ENCODE data around the gene EXOSC9. TPM values are rescaled to one million over a fixed set of nuclear protein-coding genes. Genes with fewer than 3 reads are reported as not detected.

The EXOSC9 gene
- polyA plus RNA-seq, 1 of the 3 experiments (the other 2 are of a cell fraction), result 38.8 TPM

- TF ChIP-seq, protein P1, sequence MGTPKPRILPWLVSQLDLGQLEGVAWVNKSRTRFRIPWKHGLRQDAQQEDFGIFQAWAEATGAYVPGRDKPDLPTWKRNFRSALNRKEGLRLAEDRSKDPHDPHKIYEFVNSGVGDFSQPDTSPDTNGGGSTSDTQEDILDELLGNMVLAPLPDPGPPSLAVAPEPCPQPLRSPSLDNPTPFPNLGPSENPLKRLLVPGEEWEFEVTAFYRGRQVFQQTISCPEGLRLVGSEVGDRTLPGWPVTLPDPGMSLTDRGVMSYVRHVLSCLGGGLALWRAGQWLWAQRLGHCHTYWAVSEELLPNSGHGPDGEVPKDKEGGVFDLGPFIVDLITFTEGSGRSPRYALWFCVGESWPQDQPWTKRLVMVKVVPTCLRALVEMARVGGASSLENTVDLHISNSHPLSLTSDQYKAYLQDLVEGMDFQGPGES (IDR thresholded peaks at IDR 0.05; ENCODE audit: low read depth, low read length), result no peak
- TF ChIP-seq FOXM1 (IDR thresholded peaks at IDR 0.05; ENCODE audit: low read depth) (no peak), EP300 (IDR thresholded peaks at IDR 0.05; ENCODE audit: borderline replicate concordance in 1 of 2, low read depth in 1 of 2, low read length in 1 of 2) (no peak), CHD2 (IDR thresholded peaks at IDR 0.05; ENCODE audit: low read length, partially characterized antibody) (no peak), EZH2phosphoT487 (IDR thresholded peaks at IDR 0.05; ENCODE audit: borderline replicate concordance, low read depth) (no peak), YY1 (IDR thresholded peaks at IDR 0.05; ENCODE audit: low read depth) (no peak), GATA2 (CRISPR knock-in tag; IDR thresholded peaks at IDR 0.05) (no peak), ELF1 (IDR thresholded peaks at IDR 0.05) (no peak), FOXJ3 (CRISPR knock-in tag; IDR thresholded peaks at IDR 0.05) (no peak), MAX (IDR thresholded peaks at IDR 0.05; ENCODE audit: low read depth) (no peak), SIN3A (IDR thresholded peaks at IDR 0.05; ENCODE audit: borderline replicate concordance, low read depth, low read length) (no peak), TEAD4 (IDR thresholded peaks at IDR 0.05; ENCODE audit: borderline replicate concordance, insufficient read depth) (no peak), NRF1 (IDR thresholded peaks at IDR 0.05; ENCODE audit: low read depth, low read length) (no peak), RFX5 (IDR thresholded peaks at IDR 0.05; ENCODE audit: low read length) (no peak)
- TF ChIP-seq, protein P2, sequence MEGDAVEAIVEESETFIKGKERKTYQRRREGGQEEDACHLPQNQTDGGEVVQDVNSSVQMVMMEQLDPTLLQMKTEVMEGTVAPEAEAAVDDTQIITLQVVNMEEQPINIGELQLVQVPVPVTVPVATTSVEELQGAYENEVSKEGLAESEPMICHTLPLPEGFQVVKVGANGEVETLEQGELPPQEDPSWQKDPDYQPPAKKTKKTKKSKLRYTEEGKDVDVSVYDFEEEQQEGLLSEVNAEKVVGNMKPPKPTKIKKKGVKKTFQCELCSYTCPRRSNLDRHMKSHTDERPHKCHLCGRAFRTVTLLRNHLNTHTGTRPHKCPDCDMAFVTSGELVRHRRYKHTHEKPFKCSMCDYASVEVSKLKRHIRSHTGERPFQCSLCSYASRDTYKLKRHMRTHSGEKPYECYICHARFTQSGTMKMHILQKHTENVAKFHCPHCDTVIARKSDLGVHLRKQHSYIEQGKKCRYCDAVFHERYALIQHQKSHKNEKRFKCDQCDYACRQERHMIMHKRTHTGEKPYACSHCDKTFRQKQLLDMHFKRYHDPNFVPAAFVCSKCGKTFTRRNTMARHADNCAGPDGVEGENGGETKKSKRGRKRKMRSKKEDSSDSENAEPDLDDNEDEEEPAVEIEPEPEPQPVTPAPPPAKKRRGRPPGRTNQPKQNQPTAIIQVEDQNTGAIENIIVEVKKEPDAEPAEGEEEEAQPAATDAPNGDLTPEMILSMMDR (IDR thresholded peaks at IDR 0.05), result no peak
- TF ChIP-seq, protein P3, sequence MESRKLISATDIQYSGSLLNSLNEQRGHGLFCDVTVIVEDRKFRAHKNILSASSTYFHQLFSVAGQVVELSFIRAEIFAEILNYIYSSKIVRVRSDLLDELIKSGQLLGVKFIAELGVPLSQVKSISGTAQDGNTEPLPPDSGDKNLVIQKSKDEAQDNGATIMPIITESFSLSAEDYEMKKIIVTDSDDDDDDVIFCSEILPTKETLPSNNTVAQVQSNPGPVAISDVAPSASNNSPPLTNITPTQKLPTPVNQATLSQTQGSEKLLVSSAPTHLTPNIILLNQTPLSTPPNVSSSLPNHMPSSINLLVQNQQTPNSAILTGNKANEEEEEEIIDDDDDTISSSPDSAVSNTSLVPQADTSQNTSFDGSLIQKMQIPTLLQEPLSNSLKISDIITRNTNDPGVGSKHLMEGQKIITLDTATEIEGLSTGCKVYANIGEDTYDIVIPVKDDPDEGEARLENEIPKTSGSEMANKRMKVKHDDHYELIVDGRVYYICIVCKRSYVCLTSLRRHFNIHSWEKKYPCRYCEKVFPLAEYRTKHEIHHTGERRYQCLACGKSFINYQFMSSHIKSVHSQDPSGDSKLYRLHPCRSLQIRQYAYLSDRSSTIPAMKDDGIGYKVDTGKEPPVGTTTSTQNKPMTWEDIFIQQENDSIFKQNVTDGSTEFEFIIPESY (IDR thresholded peaks at IDR 0.05; ENCODE audit: borderline replicate concordance, low read depth), result no peak
- TF ChIP-seq, protein P4, sequence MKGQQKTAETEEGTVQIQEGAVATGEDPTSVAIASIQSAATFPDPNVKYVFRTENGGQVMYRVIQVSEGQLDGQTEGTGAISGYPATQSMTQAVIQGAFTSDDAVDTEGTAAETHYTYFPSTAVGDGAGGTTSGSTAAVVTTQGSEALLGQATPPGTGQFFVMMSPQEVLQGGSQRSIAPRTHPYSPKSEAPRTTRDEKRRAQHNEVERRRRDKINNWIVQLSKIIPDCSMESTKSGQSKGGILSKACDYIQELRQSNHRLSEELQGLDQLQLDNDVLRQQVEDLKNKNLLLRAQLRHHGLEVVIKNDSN (IDR thresholded peaks at IDR 0.05; ENCODE audit: borderline replicate concordance, low read depth), result no peak
- TF ChIP-seq, protein P5, sequence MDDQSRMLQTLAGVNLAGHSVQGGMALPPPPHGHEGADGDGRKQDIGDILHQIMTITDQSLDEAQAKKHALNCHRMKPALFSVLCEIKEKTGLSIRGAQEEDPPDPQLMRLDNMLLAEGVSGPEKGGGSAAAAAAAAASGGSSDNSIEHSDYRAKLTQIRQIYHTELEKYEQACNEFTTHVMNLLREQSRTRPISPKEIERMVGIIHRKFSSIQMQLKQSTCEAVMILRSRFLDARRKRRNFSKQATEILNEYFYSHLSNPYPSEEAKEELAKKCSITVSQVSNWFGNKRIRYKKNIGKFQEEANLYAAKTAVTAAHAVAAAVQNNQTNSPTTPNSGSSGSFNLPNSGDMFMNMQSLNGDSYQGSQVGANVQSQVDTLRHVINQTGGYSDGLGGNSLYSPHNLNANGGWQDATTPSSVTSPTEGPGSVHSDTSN (IDR thresholded peaks at IDR 0.05), result no peak
- H3K4me3 ChIP-seq (ENCODE audit: low read depth in 2 of 2, low read length in 1 of 2), result no peak overlapping the region
- H2AFZ ChIP-seq (ENCODE audit: low read depth), result no peak overlapping the region
- peaks cover 83% of the 10 kb centered on the region in 2 experiments for H3K36me3 ChIP-seq (replicated peaks in 1 of 2; ENCODE audit: control insufficient read depth in 1 of 2, insufficient read depth in 2 of 2, low read length in 1 of 2)
- peaks cover 91% of the 10 kb centered on the region for H3F3A ChIP-seq (replicated peaks; ENCODE audit: insufficient read depth)
- no peaks in the 10 kb centered on the region for H3K27me3 ChIP-seq (ENCODE audit: insufficient read depth)
- H3K9me3 ChIP-seq, result no peaks in the 10 kb centered on the region
- no peak for DNase-seq
- POLR2A ChIA-PET, result no interaction called here
- no peaks in the 10 kb centered on the region for H3K9me2 ChIP-seq
- no peaks in the 10 kb centered on the region; the same call in 1 of the 2 replicates for H4K20me1 ChIP-seq (ENCODE audit: insufficient read depth)
- CTCF ChIA-PET, result no interaction called here
- H3K79me2 ChIP-seq (ENCODE audit: insufficient read depth), result peaks cover 75% of the 10 kb centered on the region
- peaks cover 5 to 33% of the 10 kb centered on the region in 2 experiments; a peak in 2 of 4 replicates for H3K4me1 ChIP-seq (ENCODE audit: control insufficient read depth in 1 of 2, insufficient read depth in 2 of 2, low read depth in 1 of 2, low read length in 1 of 2)
- no peak overlapping the region for H3K4me2 ChIP-seq
- peak overlapping the region; percentile 43 to 63; a peak in 3 of 4 replicates for H3K27ac ChIP-seq (ENCODE audit: low read depth in 2 of 2, low read length in 1 of 2)
- 93% methylated on average over 3 of the region's 3 CpGs for WGBS (ENCODE audit: low lambda C conversion rate)
- no peak overlapping the region for H3K9ac ChIP-seq
Observed at GRCh38 chr4:121817006-121817405, 15.9 kb downstream of the EXOSC9 start.
